Endometrial microvascular endothelial cells (primary cell): Measurements from ENCODE around the gene E2F2. TPM values are rescaled to one million over a fixed set of nuclear protein-coding genes. Genes with fewer than 3 reads are reported as not detected.

Experiments used
- in situ Hi-C: cut with HindIII; loops from 2 replicates; pipeline ENCODE4 v1.10.0; 2017; ENCODE audit warnings: low sequenced_read_pairs, low pct_unique_long_range_greater_than_20kb; ENCODE audit errors: inconsistent ontology term
- total RNA-seq: library from RNA; depleted of rRNA; stranded (reverse); fragments of >200 nt; gene quantifications from one replicate; pipeline ENCODE4 v1.2.3, GENCODE V29; 2015; ENCODE audit errors: inconsistent ontology term

Gene E2F2, protein sequence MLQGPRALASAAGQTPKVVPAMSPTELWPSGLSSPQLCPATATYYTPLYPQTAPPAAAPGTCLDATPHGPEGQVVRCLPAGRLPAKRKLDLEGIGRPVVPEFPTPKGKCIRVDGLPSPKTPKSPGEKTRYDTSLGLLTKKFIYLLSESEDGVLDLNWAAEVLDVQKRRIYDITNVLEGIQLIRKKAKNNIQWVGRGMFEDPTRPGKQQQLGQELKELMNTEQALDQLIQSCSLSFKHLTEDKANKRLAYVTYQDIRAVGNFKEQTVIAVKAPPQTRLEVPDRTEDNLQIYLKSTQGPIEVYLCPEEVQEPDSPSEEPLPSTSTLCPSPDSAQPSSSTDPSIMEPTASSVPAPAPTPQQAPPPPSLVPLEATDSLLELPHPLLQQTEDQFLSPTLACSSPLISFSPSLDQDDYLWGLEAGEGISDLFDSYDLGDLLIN
- total RNA-seq = 2.1 TPM

DNA sequence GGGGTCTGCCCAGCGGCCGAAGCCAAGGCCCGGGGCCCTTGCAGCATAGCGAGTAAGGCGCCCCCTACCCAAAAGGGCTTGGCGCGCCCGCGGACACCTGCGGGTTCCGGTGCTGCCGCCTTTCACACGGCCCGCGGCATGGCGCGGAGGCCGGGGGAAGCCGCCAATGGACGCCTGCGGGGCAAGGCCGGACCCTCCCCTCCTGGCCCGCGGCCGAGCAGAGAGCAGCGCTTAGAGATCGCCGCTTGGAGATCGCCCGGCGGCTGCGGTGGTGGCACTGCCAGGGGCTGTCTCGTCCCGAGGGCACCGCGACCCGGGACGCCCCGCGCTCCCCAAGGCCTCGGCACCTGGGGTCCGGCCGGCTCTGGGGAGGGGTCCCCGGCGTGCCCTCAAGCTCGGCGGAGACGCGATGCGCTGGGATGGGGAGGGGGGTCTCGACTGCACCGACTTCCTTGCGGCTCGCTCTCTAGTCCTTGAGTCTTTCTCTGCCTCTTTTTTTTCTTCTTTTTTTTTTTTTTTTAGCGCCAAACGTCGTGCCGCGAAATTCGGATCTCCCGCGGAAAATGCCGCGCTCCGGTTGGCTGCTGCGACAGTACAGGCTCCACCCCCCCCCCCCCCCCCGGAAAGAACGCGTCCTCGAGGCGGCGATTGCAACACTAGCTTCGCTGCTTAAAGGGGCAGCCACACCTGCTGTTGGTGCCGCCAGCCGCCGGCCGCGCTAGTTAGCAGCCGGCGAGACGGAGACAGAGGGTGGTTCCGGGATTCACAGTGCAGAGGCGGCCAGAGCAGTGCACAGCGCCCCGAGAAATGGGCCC, at the start of gene E2F2:
Gene E2F2, minus strand, starts transcription at position 487 of the 815 bp plus-strand sequence. Its CDS starts 440 bp downstream, at position 47.
- in situ Hi-C loops = no loop called here

DNA sequence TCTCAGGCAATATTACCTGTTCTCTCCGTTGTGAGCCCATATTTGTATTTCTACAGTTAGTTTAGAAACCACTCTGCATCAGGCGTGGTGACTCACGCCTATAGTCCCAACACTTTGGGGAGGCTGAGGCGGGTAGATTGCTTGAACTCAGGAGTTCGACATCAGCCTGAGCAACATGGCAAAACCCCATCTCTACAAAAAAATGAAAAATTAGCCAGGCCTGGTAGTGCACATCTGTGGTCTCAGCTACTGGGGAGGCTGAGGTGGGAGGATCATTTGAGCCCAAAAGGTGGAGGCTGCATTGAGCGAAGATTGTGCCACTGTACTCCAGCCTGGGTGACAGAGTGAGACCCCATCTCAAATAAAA, 47.9 kb upstream of the E2F2 start:
- in situ Hi-C loops = no loop called here

DNA sequence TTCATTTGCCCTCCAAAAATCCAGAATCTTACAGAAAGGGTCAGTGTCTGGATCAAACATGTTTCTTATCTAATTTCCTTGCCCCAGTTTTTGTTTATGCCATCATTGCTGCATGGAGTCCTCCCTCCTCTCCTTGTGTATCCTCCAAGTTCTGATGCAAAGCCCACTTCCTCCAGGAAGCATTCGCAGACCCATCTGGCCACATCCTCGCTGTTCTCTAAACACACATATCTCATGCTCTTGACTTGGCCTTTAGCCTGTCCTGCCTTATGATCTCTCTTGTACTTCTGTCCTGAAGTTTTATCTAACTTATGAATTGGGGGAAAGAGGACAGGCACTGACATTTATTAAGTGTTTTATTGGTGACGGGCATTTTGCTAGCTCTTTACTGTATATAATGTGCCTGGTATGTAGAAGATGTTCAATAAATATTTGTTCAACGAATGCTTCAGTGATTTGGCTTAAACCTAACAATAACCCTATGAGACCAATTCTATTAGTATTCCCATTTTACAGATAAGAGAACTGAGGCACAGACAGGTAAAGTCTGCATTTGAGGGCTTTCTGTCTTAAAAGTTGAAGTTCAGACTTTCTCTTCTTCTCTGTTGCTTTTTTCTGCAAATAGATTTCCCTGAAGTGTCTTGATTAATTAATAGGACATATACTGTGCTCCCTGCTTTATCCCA, 47.4 kb upstream of the E2F2 start:
- in situ Hi-C loops = no loop called here

DNA sequence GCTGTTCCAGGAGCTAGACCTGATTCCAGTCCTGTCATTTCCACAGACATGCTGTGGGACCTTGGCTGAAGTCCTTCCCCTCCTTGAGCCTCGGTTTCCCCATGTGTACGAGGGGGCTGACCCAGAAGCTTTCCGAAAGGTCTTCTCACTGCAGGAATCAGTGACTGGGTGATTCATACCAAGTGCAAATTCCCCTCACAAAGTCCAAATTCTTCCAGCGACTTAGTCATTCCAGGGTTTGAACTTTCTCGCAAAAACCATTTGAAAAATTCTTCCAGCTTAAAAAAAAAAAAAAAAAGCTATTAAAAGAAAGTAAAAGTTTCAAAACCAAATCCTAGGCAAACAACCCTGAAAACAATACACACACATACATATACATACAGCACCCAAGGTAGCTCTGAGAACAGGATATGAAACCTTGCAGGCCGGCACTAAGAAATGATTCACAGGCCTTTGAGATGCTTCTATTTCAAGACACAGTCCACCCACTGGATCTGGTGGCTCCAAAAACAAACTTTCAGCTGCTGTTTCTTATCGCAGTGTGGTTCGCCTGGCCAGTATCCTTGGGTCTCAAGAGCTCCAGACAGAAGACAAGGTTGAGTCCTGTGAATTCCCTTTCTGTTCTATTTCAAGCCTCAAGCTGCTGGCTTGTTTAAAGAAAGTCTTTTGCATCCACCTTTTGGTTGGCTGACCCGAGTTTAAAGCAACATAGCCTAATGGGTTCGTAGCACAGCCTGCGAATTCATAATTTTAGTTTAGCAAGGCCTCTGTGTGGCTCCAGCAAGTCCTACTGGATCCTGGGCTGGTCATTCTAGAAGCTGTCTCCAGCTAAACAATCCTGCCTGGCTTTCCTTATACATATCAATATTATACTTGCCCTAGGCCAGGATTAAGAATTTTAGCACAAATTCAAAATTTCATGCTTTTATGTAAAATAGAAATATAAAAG, 46.3 kb upstream of the E2F2 start:
- in situ Hi-C loops = no loop called here

DNA sequence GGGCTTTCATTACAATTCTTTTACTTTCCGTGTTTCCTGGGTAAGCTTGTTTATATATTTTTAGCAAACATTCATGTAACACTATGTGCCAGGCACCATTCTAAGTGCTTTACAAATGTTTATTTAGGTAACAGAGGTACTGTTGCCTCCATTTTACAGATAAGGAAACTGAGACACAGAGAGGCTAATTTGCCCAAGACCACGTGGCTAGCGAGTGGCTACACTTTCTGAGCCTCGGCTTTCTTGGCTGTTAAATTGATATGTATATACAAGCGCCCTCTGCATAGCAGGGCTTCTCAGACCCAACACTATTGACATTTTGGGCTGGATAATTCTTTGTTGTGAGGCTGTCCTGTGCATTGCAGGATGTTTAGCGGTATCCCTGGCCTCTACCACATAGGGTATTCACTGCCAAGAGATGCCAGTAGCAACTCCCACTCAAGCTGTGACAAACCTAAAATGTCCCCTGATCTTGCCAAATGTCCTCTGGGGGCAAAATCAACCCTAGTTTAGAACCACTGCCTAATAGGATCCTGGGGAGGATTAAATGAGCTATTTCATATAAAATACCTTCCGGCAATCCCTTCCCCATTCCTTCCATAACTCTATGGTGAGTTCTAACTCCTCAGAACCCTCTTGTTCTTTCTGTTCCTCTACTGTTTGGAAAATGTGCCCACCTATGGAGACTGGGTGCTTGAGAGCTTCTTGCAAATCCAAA, 45.5 kb upstream of the E2F2 start:
- in situ Hi-C loops = no loop called here

DNA sequence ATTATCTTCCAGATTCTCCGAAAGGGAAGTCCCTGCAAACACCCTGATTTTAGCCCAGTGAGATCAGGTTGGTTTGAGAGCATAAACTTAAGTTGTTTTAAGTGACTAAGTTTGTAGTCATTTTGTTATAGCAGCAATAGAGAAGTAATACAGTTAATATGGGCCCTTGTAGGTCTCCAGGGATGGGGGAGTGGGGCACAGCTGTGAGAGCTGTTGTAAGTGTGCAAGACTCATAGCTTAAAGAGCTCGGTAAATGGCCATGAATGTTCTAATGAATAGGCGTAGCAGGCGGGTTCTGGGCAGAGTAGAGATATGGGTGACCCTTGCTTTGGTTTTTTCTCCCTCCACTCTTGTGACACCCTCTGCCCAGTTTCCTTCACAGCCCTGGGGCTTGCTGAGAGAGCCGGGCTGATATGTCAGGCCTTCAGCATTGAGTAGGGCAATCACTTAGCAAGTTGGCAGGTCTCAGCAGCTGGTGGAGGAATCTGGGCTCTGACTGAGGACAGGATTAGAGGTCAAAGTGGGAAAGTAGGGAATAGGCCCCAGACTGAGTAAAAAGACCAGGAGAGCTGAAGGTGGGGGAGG, 44.3 kb upstream of the E2F2 start:
- in situ Hi-C loops = no loop called here

DNA sequence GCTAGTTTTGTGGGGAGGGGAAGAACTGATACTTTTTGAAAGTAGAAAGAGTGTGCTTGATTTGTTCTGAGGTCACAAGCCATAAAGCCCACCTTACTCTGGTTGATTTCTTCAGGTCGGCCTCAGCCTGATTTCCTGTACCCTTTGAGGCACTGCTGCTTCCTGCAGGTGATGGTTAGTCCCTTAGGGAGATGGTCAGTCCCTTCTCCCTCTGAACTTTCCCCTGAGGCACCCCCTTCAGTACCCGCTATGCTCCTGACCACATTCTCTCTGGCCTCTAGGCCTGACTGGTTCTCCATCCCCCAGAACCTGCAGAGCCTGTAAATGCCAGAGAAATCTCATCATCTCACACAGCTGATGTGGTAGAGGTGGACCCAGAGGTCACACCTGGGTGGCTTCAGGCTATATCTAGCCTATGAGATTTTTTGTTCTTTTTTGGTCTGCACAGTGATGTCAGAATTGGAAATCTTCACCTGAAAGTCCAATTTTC, 43.3 kb upstream of the E2F2 start:
- in situ Hi-C loops = no loop called here

DNA sequence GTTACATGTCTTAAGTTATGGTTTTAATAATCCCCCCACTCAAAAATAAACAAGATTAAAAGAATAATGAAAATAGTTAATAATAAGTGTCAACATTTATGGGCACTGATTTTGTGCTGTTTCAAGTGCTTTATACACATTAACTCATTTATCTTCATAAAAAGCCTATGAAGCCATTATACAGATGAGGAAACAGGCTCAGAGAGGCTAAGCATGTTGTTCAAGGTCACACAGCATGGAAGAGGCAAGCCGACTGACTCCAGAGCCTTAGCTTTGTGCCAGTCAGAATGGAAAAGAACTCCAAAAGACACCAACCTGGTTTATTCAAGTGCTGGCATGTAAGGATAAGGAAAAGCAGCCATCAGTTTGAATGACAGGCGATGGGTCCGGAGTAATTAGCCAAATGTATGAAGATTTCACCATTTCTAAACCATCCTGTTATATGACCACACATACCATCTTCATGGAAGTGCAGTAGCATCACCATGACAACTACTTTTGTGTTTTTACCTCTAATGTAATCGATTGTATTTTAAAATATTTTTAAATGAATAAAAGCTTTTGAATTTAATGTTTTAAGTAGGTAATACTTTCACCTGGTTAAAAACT, 42.6 kb upstream of the E2F2 start:
- in situ Hi-C loops = no loop called here

DNA sequence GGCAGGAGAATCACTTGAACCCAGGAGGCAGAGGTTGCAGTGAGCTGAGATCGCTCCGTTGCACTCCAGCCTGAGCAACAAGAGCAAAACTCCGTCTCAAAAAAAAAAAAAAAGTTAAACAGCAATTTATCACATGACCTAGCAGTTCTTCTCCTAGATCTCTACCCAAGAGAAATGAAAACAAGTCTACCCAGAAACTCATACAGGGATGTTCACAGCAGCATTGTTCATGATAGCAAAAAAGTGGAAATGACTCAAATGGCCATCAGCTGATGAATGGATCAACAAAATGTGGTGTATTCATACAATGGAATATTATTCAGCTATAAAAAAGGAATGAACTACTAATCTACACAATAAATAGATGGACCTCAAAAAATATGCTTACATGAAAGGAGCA, 40.4 kb upstream of the E2F2 start:
- in situ Hi-C loops = no loop called here

DNA sequence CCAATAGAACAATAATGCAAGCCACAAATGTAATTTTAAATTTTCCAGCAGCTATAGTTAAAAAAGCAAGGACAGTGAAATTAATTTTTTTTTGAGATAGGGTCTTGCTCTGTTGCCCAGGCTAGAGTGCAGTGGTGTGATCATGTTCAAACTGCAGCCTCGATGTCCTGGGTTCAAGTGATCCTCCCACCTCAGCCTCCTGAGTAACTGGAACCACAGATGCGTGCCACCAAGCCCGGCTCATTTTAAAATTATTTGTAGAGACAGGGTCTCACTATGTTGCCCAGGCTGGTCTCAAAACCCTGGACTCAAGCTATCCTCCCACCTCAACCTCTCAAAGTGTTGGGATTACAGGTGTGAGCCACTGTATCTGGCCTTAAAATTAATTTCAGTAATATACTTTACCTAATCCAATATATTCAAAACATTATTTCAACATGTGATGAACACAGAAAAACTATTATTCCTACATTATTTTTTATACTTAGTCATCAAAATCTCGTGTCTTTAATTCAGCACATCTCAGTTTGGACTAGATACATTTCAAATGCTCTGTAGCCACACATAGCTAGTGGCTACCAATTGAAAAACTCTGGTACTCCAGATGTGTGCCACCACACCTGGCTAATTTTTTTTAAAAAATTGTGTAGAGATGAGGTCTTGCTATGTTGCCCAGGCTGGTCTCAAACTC, 39.1 kb upstream of the E2F2 start:
- in situ Hi-C loops = no loop called here

DNA sequence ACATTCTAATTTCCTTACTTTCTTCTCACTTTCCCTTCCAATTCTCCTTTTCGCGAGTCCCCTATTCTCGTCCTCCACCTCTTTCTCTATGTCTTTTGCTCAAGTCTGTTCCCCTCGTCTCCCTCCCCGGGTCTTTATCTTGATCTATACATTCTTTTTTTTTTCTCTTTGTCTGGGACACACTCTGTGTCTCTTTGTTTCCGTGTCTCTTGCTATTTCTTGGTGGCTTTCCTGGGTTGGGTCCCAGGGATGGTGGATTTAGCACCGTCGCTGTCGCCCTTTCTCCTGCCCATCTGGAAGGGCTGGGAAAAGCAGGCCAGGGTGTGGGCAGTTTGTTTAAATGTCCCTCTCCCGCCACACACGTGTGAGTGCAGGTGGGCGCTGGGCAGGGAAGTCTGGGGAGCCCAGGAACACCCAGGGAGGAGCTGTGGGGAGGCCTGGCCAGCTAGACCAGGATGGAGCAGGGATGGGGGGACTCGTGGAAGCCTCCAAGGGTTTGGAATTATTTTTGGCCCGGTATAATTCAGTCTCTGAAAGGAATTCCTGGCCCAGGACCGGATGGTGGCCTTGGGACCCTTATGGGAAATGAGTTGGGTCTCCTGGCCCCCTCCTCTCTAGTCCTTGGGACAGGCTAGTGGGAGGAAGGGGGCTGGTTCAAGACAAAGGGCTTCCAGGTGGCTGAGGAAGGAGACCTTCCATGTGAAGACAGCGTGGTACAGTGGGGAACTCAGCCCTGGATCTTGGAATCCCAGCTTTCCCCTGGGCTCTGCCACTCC, 37.8 kb upstream of the E2F2 start:
- in situ Hi-C loops = no loop called here

DNA sequence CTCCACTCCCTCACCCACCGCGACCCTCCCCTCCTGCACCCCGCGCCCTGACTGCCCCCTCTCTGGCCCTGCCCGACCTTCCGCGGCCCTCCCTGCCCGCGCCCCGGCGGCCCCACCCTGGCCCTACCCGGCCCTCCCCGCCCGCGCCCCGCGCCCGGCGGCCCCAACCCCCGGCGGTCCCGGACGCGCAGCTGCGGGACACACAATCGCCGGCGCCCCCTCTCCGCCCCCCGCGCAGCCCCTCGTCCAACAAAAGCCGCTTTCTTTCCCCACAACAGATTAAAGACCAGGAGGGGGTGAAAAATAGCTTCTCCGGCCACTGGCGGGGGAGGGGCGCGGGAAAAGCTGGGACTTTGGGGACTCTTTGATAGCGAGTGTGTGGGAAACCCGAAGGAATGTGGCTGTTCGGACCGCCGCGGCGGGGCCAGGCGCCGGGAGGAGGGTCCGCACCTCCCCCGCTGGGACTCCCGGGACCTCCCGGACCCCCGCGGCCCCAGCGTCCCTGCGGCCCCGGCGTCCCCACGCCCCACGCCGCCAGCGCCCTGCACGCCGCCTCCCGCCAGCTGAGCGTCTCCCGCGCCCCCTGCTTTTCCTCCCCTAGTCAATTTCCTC, 37.1 kb upstream of the E2F2 start:
- in situ Hi-C loops = no loop called here

DNA sequence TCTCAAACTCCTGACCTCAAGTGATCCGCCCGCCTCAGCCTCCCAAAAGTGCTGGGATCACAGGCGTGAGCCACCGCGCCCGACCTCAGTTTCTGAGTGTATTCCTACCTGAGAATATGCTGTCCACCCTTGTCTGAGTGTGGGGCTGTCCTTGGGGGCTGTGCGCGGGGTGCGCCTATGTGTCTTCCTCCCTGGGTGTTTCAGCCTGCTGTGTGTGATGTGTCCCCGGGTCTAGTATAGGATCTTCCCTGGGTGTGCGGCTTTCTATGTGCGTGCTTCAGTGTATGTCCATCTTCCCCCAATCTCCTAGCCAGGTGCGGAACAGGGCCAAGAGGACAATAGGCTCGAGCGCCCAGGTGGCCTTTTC, 36.6 kb upstream of the E2F2 start:
- in situ Hi-C loops = no loop called here

DNA sequence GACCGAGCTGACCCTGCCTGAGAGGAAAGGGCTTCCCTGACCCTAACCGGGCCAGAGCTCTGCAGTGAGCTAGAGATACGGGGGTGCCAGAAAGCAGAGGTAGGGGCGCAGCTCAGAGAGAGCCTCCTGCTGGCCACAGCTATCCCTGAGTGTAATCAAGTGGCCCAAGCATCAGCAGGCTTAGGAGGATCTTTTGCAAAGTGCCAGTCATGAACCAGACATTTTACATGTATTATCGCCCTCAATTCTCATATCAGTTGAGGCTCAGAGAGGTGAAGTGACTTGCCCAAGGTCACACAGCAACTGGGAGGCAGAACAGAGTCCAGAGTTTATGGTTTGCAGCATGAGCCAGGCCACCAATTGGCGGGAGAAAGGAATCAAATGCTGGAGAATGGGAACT, 35.3 kb upstream of the E2F2 start:
- in situ Hi-C loops = no loop called here

DNA sequence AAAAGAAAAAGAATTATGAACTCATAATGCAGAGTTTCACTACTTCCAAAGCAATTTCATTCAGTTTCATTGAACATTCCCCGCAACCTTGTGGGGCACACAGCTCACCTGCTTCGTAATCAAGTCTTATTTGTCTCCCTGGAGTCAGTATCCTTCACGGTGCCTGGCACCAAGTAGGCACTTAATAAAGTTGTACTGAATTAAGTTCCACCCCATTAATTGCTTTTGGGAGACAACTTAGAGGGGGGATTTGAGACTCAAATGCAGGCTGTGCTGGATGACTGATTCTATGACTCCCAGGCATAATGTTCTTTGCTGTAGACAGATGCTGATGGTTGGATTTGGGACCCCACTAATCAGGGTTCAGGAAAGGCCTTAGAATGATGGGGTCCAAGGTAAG, 34.7 kb upstream of the E2F2 start:
- in situ Hi-C loops = no loop called here
